GM21576 (cell line): ENCODE measurements around the gene C5orf58.

Experiments used
- ATAC-seq: cut with Tn5 transposase; IDR thresholded peaks from one replicate; pipeline ENCODE4 v1.9.1; 2021; ENCODE audit warnings: mild to moderate bottlenecking, moderate library complexity; ENCODE audit not compliant: unreplicated experiment

C5orf58 gene, protein sequence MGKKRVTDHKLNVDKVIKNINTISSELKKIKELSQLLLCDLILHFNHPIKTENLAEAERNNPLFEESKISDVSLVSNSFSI

DNA sequence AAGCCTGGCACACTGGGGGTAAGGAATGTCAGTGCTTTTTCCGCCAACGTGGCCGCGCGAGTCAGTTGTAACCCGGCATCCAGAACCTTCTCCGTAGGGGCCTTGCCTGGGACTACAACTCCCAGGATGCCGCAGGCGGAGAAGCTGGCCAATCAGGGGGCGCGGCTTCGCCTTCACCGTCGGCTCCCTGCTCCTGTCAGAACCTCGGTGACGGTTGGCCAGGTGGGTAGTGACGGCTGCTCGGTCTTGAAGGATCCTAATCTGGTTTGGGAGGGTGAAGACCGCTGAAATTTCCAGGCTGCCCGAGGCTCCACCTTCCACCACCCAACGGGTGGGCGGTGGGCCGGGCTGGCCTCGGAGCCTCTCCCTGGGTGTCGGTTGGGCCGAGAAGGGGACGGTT lies at the start of gene C5orf58:
C5orf58 (plus strand) TSS at position 200 of the 400 bp plus-strand sequence. CDS start 1,992 bp downstream, outside the sequence.
- ATAC-seq = no peak

DNA sequence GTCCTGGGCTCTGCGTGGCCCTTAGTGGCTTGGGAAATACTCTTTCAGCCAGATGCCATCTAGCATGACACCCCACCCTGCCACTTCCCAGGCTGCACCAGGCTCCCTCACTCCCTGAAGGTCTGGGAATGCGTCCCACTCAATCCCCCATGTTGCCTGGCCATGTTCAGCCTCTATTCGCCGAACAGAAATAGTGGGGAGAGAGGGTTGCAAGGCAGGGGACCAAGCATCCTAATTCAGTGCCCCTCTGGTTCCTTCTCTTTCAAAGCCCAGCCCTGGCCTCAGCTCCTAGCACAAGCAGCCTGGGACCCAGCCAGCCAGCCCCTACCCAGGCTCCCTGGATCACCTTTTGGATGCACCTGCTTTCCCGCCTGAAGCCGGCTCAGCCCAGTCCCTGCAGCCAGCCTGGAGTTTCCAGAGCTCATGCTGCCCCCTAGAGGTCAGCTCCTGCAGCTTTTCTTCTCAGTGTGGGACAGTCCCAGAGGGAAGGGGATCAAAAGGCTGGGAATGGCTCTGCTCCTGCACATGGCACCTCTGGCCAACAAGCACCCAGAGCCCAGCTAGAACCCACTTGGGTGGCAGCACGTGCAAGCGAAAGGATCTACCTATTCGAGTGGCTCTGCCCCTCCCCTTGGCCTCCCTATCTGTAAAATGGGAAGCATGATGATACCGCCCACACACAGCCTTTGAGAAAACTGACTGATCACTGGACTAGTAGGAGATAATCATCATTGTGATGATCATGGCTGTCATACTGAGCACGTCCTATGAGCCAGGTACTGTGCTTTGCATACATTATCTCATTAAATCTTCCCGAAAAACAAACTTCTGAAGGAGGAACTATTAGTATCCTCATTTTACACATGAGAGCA lies 48.7 kb upstream of the C5orf58 start:
- ATAC-seq = no peak

DNA sequence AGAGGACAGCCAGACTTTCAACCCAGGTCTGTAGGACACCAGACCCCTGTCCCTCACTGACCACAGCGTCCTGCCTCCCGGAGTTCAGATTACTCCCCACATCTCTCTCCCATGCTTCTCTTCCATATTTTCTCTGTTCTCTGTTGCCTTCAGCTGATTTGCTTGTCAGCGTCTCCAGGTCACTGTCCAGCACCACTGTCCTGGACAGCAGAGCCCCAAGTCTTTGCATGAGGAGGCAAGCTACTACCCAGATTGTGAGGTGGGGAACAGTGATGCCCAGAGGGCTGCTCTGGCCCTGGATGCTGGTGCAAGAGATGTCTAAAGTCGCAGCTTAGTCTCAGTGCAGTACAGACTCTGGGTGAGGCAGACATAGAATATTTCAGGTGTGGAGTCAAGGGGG lies 48.0 kb upstream of the C5orf58 start:
- no peak for ATAC-seq

DNA sequence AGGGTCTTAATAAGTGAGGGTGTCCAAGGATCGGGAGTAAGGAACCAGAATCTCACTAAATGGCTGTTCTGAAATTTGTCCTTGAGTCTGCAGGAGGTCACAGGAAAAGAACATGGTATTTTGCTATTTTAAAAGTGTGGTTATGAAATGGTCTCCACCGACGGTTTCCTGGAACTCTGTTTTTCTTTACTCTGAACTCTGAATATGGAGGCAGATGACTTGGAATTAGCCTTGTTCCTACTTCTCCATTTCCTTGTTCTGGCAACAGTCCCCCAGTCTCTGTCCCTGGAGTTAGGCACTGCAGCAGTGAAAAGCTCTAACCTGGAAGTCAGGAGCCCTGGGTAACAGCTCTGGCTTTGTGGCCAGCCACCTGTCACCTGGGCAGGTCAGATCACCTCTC lies 46.6 kb upstream of the C5orf58 start:
- no peak for ATAC-seq

DNA sequence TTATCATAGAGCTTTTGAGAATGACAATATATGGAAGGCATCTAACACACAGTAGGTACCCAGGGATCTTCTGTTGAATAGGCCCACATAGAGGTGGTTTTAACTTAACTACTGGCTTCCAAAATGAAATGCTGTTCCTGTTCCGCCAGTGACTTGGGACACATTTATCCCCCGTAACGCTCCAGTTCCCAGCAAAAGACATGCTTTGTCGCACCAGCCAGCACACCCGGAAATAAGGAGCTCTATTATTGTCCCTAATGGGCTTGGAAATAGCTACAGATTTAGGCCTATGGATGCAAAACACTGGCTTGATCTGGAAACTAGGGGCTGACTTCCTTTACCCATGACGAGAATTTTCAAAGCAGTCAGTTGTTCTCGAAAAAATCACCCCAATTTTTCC lies 45.9 kb upstream of the C5orf58 start:
- ATAC-seq = no peak

DNA sequence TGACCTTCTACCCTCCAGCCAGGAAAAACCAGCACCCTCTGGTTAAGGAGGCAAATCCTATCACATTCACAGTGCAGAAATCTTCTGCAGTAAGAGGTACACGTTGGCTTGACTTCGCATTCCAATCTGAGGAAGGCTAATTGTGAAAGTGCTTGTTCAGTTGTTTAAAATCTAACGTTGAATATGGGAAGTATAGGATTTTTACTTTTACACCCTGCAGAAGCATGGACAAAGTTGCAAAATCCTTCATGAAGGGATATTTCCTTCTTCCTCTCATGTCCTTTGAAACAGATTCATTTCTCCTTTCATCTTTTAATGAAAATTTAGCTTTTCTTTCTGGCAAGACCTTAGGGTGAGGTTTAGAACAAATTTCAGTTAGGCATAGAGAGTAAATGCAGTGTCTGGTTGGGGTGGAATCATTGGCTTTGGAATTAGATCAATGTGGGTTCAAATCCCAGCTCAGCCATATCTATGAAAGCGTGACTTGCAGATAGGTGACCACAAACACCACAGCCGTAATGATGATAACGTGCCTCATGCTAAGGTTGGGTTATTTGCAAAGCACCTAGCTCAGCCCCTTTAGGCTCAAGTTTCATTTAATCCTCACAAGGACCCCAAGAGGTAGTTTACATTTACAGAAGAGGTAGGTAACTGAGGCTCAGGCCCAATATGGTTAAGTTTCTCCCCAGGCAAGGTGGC lies 42.2 kb upstream of the C5orf58 start:
- ATAC-seq = no peak

DNA sequence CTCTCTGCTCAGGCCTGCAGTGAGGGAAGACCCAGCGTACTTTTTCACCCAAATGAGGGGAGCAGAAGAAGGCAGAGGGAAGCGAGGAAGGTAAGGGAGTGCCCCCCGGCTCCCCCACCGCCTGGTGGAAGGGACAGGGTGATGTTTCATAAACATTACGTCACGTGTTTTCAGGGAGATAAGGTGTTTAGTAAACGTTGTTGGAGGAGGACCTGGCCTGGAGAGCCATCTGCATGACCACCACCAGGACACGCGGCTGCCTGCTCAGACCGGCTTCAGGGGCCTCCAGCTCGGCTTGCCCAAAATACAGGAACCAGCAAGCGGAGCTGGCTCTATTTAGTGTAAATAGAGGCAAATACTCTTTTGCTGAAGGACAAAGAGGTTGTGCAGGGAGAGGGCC lies 40.0 kb upstream of the C5orf58 start:
- no peak for ATAC-seq

DNA sequence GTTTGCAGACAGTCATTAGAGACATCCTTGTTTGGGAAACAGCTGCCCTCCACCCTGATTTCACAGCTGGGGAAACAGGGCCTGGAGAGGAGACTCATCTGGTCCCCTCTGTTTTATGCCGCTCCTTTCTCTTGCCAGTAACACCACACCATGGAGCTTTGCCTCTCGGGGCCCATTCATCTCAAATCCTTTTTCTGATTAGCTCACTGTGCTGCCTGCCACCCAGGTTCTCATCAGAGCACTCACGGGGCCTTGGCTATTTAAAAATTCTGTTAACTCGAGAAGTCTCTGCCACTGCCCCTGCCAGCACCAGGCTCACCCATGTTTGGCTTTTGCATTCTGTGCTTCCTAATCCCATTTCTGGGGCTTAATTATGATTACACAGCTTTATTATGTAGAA lies 36.8 kb upstream of the C5orf58 start:
- no peak for ATAC-seq

DNA sequence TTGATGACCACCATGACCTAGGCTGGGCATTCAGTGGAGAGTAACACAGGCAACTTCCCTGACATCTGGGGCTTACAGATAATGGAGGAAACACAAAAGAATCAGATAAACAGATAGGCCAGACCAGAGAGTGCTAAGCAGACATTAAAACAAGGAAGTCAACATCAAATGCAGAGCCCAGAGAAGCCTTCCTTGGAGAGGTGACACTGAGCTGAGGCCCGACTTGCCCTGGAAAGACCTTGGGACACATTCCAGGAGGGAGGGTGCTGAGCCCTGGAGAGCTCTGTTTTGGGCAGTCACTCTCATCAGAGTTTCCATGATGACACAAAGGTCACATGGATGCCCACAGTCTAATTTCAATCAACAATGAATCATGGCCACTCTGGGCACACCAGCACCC lies 31.9 kb upstream of the C5orf58 start:
- no peak for ATAC-seq

DNA sequence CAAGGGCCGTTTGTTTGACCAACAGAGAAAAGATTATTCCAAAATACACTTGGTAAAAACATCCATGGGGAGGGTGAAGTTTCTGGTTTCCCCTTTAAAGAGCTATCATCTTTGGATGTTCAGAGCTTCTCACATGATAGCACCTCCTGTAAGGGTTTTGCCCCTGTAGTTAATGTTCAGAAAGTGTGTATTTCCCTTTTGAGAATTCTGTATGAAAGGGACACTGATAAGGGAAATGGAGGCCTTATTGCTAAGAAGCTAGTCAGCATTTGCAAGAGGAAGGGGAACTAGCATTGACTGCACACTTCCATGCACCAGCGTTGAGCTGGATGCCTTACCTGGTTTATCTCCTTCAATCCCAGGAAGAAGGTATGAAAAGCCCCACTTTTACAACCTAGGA lies 31.5 kb upstream of the C5orf58 start:
- no peak for ATAC-seq

DNA sequence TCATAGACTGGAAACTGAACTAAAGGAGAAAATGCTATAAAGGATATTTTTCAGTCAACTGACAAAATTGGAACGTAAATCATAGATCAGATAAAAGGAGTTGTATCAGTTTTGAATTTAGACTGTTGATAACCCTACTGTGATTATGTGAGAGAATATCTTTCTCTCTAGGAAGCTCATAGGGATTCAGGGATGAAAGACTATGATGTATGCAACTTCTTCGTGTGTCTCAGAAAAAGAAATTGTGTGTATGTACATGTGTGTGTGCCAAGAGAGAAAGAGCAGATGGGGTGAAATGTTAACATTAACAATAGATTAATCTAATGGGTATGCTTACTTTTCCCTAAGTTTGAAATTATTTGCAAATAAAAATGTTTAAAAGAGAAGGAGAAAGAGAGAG lies 30.7 kb upstream of the C5orf58 start:
- no peak for ATAC-seq

DNA sequence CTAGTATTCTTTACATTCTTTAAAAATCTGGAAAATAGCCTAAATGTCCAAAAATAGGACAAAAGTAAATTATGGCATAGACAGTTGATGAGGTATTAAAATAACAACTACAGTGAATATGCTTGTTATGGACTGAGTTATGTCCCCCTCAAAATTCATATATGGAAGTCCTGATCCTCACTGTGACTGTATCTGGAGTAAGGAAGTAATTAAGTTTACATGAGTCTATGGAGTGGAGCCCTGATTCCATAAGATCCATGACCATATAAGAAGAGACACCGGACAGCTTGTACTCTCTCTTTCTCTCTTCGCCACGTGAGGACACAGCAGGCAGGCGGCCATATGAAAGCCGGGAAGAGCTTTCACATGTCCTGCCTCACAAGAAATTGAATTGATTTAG lies 28.6 kb upstream of the C5orf58 start:
- ATAC-seq = no peak

DNA sequence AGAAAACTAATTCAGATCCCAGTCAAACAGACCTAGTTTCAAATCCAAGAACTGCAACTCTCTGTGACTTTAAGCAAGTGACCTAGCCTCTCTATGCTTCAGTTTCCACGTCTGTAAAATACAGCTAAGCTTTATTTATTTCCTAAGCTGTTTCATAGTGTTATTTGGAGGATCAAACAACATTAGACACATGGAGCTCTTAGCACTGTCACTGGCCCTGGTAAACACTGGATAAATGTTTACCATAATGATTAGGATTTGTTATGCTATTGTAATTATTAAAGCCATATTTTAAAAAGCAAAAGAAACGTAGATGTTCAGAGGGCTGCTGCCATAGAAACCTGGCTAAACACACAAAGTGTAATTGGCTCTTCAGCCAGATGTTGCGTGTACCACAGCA lies 26.6 kb upstream of the C5orf58 start:
- no peak for ATAC-seq

DNA sequence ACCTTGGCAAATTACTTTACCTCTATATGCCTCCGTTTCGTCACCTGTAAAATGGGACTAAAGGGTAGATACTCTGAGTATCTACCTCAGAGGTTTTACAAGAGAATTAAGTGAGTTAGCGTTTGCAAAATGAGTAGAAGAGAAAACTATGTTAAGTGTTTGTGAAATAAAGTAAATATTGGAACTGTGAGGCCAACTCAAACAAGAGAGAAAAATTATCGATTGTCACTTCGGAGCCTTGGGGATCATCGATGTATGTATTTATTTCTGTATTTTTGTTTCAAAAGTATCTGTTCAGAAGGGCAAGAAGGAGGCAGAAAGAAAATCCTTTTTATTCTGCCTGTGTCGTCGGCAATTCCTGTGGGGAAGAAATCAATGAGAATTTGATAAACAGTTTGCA lies 25.8 kb upstream of the C5orf58 start:
- no peak for ATAC-seq

DNA sequence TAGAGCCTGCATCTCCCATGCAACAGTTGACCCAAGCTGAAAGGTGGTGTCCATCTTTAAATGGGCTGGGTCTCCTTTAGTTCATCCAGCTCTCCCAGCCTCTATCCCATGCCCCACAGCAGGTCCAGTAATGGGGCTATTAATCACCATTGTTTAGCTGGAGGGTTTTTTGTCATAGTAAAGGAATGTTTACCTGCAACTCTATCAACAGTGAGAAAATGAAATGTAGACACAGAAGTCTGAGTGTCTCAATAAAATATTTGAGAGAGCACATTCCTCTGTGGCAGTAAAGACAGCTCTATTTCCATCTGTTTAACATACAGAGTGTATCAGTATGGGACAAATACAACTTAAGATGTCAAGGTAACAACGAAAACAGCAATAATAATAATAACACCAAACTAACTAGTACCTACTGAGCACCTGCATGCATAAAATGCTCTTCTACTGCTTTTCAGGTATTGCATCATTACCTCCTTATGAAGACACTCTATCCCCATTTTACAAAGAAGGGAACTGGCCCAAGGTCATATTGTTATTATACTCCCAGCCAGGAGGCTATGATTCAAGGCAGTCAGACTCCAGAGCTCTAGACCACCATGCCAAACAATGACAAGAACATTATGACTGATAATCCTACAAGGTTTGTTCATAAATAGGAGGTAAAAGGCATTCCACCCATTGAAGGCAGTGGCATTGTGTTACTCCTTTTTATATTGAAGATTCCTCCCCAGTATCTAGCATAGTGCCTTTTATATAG lies 21.0 kb upstream of the C5orf58 start:
- ATAC-seq = no peak

DNA sequence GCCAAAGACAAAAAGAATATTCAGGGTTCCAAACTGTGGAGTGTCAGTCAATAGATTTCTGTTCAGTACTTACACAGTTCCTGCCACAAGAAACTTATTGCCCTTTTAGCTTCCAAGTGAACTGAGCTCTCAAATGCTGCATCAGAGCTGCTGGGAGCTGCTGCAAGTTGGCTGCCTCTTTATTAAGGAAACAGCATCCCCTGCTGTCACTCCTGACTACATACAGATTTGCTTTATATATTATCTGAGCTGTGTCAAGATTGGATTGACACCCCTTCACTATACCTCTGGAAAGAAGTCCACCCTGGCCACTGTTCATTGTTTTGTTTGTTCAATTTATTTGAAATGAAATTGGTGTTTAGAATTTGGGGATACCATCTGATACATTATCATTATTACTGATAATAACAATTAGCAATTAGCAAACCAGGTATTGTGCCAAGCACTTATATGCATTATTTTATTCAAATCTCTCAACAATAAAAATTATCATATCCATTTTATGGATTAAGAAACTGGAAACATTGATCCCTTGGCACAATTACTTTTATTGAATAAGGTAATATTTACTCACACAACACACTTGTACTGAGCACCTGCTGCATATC lies 16.4 kb upstream of the C5orf58 start:
- ATAC-seq = no peak

DNA sequence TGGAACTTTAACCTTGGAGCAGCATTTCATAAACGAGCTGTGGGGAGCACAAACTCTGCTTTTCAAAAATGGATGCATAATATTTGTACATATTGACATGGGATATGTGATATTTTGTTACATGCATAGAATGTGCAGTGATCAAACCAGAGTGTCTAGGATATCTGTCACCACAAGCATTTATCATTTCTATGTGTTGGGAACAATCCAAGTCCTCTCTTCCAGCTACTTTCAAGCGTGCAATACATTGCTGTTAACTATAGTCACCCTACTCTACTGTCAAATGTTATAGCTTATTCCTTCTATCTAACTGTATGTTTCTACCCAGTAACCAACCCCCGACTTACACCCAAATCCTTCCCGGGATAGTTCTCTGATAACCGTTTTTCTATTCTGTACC lies 15.0 kb upstream of the C5orf58 start:
- ATAC-seq = no peak

DNA sequence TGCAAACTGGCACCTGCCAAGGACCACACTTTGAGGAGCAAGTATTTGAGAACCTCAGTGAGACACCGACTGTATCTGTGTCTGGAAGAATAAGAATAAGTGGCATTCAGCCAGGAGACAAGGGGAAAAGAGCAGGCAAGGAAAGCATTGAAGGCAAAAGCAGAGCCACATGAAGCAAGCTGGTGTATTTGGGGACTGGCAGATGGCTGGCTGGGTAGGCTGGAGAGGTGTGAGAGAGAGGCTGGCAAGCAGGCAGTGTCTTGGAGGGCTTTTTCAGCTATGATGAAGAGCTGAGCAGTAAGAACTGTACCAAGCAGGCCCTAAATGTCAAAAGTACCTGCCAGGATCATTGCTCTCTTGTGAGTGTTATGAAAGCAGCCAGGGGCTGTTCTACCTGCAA lies 14.1 kb upstream of the C5orf58 start:
- no peak for ATAC-seq

DNA sequence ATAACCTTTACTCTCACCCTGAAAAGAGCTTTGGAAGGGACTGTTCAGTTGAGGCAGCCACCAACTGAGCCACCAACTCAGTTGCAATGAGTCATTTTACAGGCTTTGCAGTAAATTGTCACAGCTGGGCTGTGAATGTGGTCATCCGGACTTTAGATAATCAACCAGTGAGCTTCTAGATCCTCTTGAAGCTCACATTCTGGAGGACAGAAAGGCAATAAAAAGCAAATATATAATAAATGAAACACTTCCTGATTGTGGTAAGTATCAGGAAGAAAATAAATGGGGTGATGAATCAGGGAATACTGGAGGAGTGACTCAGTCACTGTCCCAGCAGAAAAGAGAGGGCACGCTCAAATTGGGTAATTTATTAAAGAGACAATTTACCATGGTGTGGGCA lies 13.2 kb upstream of the C5orf58 start:
- no peak for ATAC-seq

DNA sequence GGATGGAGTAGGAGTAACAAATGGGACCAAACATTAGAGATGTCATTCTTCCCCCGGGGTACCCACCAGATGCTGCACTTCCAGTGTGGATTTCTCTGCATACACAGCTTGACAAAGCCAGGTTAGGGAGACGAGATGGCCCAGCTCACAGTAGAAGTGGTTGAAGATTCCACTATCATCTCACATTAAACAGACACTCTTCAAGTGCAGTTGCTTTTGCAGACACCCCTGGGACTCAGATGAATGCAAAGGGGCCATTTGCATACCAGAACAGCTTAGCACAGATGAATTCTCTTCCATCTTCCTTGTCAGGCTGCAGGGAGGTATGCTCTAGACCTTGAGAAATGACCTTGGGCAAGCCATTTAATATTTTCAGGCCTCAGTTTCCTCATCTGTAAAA lies 12.6 kb upstream of the C5orf58 start:
- no peak for ATAC-seq

DNA sequence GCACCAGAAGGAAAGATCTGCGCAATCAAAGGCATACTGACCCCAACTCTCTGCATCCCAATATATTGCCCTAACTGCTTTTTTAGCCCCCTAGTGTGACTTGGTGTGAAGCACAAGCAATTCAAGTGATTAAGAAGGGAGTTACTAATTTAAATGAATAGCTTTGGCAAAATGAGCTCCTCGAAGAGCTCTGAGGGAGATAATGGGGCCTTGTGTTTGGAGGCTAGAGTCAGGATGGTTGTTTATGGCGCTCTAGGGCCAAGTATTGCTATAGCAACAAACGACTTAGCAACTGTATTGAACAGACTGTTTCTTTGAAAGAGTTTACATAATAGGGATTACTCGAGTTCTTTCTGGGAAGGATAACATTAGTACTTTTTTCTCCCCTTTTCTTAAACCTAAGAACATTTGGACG lies 11.5 kb upstream of the C5orf58 start:
- ATAC-seq = no peak
